OCI-LY1 (cell line): ENCODE data around the gene WWOX.

Experiments used
- EZH2 ChIP-seq: fragments of 200-600 bp; sonication (generic), shearing (Covaris generic); IDR thresholded peaks from 2 replicates; pipeline ENCODE4 v1.8.0; 2017; ENCODE audit warnings: borderline replicate concordance, mixed run types, mild to moderate bottlenecking, antibody characterized with exemption, low read length, moderate library complexity, mixed read lengths
- TF ChIP-seq, protein P1 (sequence below): fragments of 200-600 bp; sonication (generic), shearing (Covaris generic); IDR thresholded peaks from 2 replicates; pipeline ENCODE4 v1.5.1; 2017; ENCODE audit warnings: mild to moderate bottlenecking, antibody characterized with exemption, low read length, moderate library complexity, mixed read lengths

DNA sequence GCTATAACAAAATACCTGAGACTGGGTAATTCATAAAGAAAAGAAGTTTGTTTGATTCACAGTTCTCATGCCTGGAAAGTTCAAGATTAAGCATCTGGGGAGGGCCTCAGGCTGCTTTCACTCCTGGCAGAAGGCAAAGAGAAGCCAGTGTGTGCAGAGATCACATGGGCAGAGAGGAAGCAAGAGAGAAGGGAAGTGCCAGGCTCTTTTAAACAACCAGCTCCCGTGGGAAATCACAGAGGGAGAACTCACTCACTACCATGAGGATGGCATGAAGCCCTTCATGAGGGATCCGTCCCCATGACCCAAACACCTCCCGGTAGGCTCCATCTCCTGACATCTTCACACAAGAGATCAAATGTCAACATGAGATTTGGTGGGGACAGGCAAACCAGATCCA lies 999.5 kb downstream of the WWOX start:
- TF ChIP-seq, protein P1, sequence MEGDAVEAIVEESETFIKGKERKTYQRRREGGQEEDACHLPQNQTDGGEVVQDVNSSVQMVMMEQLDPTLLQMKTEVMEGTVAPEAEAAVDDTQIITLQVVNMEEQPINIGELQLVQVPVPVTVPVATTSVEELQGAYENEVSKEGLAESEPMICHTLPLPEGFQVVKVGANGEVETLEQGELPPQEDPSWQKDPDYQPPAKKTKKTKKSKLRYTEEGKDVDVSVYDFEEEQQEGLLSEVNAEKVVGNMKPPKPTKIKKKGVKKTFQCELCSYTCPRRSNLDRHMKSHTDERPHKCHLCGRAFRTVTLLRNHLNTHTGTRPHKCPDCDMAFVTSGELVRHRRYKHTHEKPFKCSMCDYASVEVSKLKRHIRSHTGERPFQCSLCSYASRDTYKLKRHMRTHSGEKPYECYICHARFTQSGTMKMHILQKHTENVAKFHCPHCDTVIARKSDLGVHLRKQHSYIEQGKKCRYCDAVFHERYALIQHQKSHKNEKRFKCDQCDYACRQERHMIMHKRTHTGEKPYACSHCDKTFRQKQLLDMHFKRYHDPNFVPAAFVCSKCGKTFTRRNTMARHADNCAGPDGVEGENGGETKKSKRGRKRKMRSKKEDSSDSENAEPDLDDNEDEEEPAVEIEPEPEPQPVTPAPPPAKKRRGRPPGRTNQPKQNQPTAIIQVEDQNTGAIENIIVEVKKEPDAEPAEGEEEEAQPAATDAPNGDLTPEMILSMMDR, result no peak
- TF ChIP-seq EZH2, result no peak
